ENCODE data around the gene UPF3B. TPM values are rescaled to one million over a fixed set of nuclear protein-coding genes. Genes with fewer than 3 reads are reported as not detected.
"Not testable (repeated sequence)": the region's sequence is repeated elsewhere in the genome, so short reads cannot be mapped to it uniquely, and the experiment has no call there.

Gene UPF3B
- total RNA-seq, 1 experiment from 2014 or later, result 6.2 TPM

DNA sequence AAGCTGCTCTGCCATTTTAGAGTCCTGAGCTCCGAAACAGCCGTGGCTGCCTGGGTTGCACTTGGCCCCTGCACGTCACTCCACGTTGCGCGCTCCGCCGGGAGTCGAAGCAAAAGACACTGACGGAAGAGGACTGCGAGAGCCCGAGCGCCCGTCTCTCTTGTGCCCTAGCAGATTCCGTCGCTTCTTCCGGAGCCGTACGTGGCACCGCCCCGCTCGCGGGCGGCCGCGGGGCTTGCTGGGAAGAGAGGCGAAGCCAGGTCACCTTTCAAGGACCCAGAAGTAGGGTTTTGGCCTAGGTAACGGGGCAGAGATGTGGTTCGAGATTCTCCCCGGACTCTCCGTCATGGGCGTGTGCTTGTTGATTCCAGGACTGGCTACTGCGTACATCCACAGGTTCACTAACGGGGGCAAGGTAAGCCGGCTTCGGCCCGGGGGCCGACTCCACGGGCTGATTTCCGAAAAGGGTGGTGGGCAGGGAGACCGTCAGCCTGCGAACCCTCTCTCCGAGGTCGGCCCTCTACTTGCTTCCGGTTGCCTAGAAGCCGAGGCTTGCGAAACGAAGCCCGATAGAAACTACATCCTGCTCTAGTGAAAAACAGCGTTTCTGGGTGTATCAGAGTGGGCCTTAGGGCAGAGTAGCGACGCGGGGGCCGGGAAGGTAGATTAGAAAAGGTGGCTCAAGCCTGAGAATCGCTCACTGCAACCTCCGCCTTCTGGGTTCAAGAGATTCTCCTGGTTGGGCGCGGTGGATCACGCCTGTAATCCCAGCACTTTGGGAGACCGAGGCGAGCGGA, 19.0 kb upstream of the UPF3B start, which contains the start of the genes NDUFA1 and RNF113A:
Gene NDUFA1 (plus strand): TSS at position 234 of the 797 bp plus-strand sequence. CDS start 80 bp downstream, at position 314.
Gene RNF113A (minus strand): TSS at position 135 of the 797 bp plus-strand sequence. CDS start 120 bp downstream, at position 15.
- peaks cover 9% of the 10 kb centered on the region; the same call in 1 of the 2 replicates for H3K36me3 ChIP-seq
- DNase-seq (ENCODE audit: low read depth in 1 of 2, low spot score in 2 of 2), result peak; percentile 81 to 83
- H3K27me3 ChIP-seq (replicated peaks), result no peaks in the 10 kb centered on the region

DNA sequence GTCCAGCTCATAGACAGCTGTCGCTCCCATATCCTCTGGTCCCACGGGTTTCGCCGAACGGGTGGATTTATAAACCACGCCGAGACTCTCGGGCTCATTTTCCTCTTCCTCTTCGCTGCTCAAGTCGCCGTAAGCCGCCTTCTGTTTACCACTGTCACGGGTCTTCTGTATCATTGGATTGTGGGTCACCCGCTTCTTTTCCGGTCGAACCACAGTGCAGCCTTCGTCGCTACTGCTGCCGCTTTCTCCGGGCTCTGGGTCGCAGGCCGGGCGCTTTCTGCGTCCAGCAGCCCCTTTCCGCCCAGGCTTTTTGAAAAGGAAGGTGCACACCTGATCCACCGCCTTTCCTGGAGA, 18.5 kb upstream of the UPF3B start:
- Histone ChIP-seq H3K4me1 (replicated peaks) (no peaks in the 10 kb centered on the region), H3K4me3 (peak overlapping the region; percentile 68), H3K36me3 (peaks cover 9% of the 10 kb centered on the region; the same call in 1 of the 2 replicates), H3K9me3 (replicated peaks) (no peaks in the 10 kb centered on the region), H3K27ac (peak overlapping the region; percentile 73), H3K27me3 (replicated peaks) (no peaks in the 10 kb centered on the region)
- DNase-seq (ENCODE audit: low read depth in 1 of 2, low spot score in 2 of 2), result no peak

More for the DNA sequence above, 19.0 kb upstream of the UPF3B start, which contains the start of the genes NDUFA1 and RNF113A:
- Histone ChIP-seq H3K4me3 (peak within 1 kb of the TSS; percentile 68), H3K4me1 (replicated peaks) (no peaks in the 10 kb centered on the region), H3K9me3 (replicated peaks) (no peaks in the 10 kb centered on the region), H3K27ac (peak within 1 kb of the TSS; percentile 73)

DNA sequence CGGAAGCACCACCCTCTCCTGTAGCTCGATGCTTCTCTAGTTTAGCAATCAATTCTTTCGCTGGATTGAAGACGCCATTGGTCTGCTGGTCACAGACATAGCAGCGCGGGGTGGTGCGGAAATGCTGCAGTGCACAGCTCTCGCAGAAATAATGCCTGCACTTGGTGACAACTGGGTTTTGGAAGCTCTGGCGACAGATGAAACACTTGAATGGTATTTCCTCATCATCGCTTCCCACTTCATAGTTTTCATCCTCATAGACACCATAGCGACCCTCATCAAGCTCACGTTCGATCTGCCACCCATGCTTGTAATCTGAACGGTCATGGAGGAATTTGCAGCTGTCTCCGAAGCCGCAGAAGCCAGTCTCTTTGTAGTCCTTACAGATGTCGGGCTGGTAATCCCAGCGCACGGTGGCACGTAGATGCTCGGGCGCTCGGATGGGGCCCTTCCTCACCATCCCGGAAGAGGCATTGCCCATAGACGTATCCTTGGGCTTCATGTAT, 17.9 kb upstream of the UPF3B start:
- DNase-seq (ENCODE audit: low read depth in 1 of 2, low spot score in 2 of 2), result peak in 1 of 2 experiments; percentile 32
- H3K27me3 ChIP-seq (replicated peaks), result no peaks in the 10 kb centered on the region
- H3K27ac ChIP-seq, result no peak overlapping the region; the same call in 1 of the 2 replicates
- peak overlapping the region; percentile 68 for H3K4me3 ChIP-seq
- H3K4me1 ChIP-seq (replicated peaks), result no peaks in the 10 kb centered on the region
- no peaks in the 10 kb centered on the region for H3K9me3 ChIP-seq (replicated peaks)
- H3K36me3 ChIP-seq, result peaks cover 7% of the 10 kb centered on the region; the same call in 1 of the 2 replicates

DNA sequence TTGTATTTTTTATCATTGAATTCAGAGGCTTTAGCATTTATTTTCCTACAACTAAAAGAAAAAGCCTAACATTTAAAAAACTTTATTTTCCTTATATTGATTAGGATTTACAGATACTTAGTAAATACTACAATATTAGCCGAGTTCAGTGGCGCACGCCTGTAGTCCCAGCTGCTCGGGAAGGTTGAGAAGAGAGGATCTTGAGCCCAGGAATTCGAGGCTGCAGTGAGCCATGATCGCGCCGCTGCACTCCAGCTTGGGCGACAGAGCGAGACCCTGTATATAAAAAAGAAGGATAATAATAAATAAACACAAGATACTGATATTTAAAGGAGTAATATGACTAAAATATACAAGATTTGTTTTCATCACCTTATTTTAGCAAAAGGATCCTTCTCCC, 681 bp upstream of the UPF3B start:
- Histone ChIP-seq H3K27ac (peak overlapping the region; percentile 14; the same call in 1 of the 2 replicates), H3K9me3 (replicated peaks) (no peaks in the 10 kb centered on the region)
- DNase-seq (ENCODE audit: low read depth in 1 of 2, low spot score in 2 of 2), result no peak

DNA sequence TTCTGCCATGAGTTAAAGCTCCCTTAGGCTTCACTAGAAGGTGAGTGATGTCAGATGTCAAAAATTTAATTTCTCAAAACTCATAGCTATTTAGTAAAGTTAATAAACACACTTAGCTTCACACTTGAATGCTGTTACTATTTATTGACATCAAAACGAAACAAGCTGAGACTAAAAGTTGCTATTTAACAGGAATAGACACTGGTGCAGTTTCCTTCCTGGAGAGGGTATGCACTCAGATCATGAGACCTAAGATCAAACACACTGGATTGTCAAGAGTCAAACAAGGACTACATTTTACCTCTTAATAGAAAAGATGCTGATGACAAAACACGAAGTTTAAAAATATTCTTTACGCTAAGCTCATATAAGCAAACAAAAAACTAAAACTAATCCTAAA, 18.9 kb downstream of the UPF3B start:
- Histone ChIP-seq H3K36me3 (peaks cover 14% of the 10 kb centered on the region), H3K4me3 (no peak overlapping the region), H3K27ac (no peak overlapping the region), H3K27me3 (replicated peaks) (no peaks in the 10 kb centered on the region), H3K4me1 (replicated peaks) (no peaks in the 10 kb centered on the region), H3K9me3 (replicated peaks) (no peaks in the 10 kb centered on the region)
- no peak for DNase-seq (ENCODE audit: low read depth in 1 of 2, low spot score in 2 of 2)

More for the DNA sequence above, 681 bp upstream of the UPF3B start:
- Histone ChIP-seq H3K36me3 (peaks cover 20% of the 10 kb centered on the region), H3K27me3 (replicated peaks) (no peaks in the 10 kb centered on the region), H3K4me1 (replicated peaks) (no peaks in the 10 kb centered on the region), H3K4me3 (peak overlapping the region; percentile 60)

DNA sequence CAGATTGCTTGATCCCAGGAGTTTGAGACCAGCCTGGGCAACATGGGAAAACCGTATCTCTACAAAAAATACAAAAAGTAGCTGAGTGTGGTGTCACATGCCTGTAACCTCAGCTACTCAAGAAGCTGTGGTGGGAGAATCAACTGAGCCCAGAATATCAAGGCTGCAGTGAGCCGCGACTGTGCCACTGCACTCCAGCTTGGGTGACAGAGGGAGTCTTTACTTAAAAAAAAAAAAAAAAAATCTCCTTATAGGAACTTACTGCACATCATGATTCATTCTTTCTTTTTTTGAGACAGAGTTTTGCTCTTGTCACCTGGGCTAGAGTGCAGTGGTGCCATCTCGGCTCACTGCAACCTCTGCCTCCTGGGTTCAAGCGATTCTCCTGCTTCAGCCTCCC, 24.3 kb downstream of the UPF3B start:
- H3K27ac ChIP-seq, result no peak overlapping the region
- peaks cover 7% of the 10 kb centered on the region; the same call in 1 of the 2 replicates for H3K36me3 ChIP-seq
- H3K27me3 ChIP-seq (replicated peaks), result no peaks in the 10 kb centered on the region
- 0 out of 2 replicates have a peak, but pooled peaks cover 3% of the 10 kb centered on the region for H3K4me1 ChIP-seq (replicated peaks)
- H3K4me3 ChIP-seq, result no peak overlapping the region
- H3K9me3 ChIP-seq (replicated peaks), result no peaks in the 10 kb centered on the region
- DNase-seq (ENCODE audit: low read depth in 1 of 2, low spot score in 2 of 2), result no peak

DNA sequence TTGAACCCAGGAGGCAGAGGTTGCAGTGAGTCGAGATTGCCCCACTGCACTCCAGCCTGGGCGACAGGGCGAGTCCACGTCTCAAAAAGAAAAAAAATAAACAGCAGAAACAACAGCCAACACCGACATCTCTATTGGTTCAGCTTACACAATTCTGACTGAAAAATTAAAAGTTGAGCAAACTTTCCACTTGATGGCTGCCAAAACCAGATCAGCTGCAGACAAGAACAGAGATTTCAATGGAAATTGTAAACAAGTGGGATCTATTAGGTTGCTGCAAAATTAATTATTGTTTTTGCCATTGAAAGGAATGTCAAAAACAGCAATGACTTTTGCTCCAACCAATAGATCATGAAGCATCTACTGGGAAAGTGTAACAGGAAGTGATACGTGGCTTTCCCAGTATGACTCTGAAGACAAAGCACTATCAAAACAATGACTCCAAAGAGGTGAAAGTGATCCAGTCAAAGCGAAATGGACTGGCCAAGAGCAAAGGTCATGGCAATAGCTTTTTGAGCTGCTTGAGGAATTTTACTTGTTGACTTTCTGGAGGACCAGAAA, 26.3 kb downstream of the UPF3B start:
- H3K4me3 ChIP-seq, result no peak overlapping the region
- DNase-seq (ENCODE audit: low read depth in 1 of 2, low spot score in 2 of 2), result peak in 1 of 2 experiments; percentile 8
- 0 out of 2 replicates have a peak, but pooled peaks cover 3% of the 10 kb centered on the region for H3K4me1 ChIP-seq (replicated peaks)
- no peaks in the 10 kb centered on the region for H3K9me3 ChIP-seq (replicated peaks)
- no peaks in the 10 kb centered on the region for H3K27me3 ChIP-seq (replicated peaks)
- no peaks in the 10 kb centered on the region for H3K36me3 ChIP-seq
- no peak overlapping the region for H3K27ac ChIP-seq

DNA sequence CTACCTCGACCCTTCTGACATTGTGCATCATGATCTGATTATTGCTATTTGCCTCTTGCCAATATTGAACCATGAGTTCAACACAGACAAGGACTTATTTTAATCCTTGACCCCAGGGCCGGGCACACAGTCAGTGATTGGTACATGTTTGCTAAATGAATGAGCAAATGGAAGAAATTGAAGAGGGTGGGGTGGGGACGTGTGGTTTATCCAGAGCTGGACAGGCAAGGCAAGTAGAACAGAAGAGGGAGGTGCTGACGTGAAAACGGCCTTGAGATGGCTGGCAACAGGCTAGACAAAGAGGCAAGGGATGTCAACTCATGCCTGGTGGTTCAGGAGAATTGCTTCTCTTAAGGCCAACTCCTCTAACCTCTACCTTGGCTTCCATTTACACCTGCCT, 28.5 kb downstream of the UPF3B start:
- H3K4me1 ChIP-seq (replicated peaks); H3K4me3 ChIP-seq; H3K36me3 ChIP-seq; H3K9me3 ChIP-seq (replicated peaks); DNase-seq (ENCODE audit: low read depth in 1 of 2, low spot score in 2 of 2); H3K27ac ChIP-seq; H3K27me3 ChIP-seq (replicated peaks): not testable (repeated sequence)

DNA sequence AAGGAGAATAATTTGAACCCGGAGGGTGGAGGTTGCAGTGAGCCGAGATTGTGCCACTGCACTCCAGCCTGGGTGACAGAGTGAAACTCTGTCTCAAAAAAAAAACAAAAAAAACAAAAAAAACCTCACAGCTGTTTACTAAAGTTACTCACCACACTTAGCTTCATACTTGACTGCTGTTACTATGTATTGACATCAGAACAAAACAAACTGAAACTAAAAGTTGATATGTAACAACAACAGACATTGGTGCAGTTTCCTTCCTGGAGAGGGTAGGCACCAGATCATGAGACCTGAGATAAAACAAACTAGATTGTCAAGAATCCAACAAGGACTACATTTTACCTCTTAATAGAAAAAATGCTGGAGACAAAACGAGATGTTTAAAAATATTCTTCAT, 31.1 kb downstream of the UPF3B start:
- not testable (repeated sequence) for H3K27ac ChIP-seq; H3K9me3 ChIP-seq (replicated peaks); H3K36me3 ChIP-seq; H3K27me3 ChIP-seq (replicated peaks); H3K4me3 ChIP-seq; H3K4me1 ChIP-seq (replicated peaks)
- DNase-seq (ENCODE audit: low read depth in 1 of 2, low spot score in 2 of 2), result peak in 1 of 2 experiments; percentile 20

DNA sequence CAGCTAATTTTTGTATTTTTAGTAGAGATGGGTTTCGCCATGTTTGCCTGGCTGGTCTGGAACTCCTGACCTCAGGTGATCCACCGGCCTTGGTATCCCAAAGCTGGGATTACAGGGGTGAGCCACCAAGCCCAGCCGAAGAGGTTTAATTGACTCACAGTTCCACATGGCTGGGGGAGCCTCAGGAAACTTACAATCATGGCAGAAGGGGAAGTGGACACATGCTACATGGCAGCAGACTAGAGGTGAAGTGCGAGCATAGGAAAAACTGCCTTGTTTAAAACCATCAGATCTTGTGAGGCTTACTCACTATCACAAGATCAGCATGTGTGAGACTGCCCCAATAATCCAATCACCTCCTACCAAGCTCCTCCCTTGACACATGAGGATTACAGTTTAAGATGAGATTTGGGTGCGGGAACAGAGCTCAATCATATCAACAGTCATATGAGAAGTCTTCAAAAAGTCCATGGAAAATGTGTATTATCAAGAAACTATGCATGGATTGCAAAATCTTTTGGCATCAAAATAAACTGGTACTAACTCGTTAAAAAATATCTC, 35.6 kb downstream of the UPF3B start:
- Histone ChIP-seq H3K27ac (no peak overlapping the region), H3K4me1 (replicated peaks) (no peaks in the 10 kb centered on the region), H3K9me3 (replicated peaks) (no peaks in the 10 kb centered on the region), H3K4me3 (no peak overlapping the region), H3K36me3 (no peaks in the 10 kb centered on the region), H3K27me3 (replicated peaks) (no peaks in the 10 kb centered on the region)
- DNase-seq (ENCODE audit: low read depth in 1 of 2, low spot score in 2 of 2), result no peak

DNA sequence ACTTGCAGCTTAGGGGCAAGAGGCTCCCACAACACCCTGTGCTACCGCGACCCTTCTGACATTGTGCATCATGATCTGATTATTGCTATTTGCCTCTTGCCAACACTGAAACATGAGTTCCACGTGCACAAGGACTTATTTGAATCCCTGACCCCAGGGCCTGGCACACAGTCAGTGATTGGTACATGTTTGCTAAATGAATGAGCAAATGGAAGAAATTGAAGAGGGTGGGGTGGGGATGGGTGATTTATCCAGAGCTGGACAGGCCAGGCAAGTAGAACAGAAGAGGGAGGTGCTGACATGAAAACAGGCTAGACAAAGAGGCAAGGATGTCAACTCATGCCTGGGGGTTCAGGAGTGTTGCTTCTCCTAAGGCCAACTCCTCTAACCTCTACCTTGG, 36.5 kb downstream of the UPF3B start:
- no peak overlapping the region for H3K4me3 ChIP-seq
- no peak overlapping the region for H3K27ac ChIP-seq
- H3K4me1 ChIP-seq (replicated peaks), result no peaks in the 10 kb centered on the region
- H3K27me3 ChIP-seq (replicated peaks), result no peaks in the 10 kb centered on the region
- H3K36me3 ChIP-seq, result no peaks in the 10 kb centered on the region
- no peak for DNase-seq (ENCODE audit: low read depth in 1 of 2, low spot score in 2 of 2)
- no peaks in the 10 kb centered on the region for H3K9me3 ChIP-seq (replicated peaks)

DNA sequence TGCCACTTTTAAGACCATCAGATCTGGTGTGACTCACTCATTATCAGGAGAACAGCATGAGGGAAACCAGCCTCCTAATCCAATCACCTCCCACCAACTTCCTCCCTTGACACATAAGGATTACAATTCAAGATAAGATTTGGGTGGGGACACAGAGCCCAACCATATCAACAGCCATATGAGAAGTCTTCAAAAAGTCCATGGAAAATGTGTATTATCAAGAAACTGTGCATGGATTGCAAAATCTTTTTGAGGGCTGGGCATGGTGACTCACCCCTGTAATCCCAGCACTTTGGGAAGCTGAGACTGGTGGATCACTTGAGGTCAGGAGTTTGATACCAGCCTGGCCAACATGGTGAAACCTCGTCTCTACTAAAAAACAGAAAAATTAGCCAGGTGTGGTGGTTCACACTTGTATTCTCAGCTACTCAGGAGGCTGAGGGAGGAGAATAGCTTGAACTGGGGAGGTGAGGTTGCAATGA, 43.5 kb downstream of the UPF3B start:
- H3K27ac ChIP-seq, result no peak overlapping the region
- no peaks in the 10 kb centered on the region for H3K36me3 ChIP-seq
- H3K27me3 ChIP-seq (replicated peaks), result no peaks in the 10 kb centered on the region
- no peaks in the 10 kb centered on the region for H3K9me3 ChIP-seq (replicated peaks)
- no peaks in the 10 kb centered on the region for H3K4me1 ChIP-seq (replicated peaks)
- DNase-seq (ENCODE audit: low read depth in 1 of 2, low spot score in 2 of 2), result no peak
- no peak overlapping the region for H3K4me3 ChIP-seq

DNA sequence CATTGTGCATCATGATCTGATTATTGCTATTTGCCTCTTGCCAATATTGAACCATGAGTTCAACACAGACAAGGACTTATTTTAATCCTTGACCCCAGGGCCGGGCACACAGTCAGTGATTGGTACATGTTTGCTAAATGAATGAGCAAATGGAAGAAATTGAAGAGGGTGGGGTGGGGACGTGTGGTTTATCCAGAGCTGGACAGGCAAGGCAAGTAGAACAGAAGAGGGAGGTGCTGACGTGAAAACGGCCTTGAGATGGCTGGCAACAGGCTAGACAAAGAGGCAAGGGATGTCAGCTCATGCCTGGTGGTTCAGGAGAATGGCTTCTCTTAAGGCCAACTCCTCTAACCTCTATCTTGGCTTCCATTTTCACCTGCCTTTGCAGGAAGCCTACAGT, 44.3 kb downstream of the UPF3B start:
- H3K36me3 ChIP-seq; H3K4me3 ChIP-seq; H3K4me1 ChIP-seq (replicated peaks); H3K27me3 ChIP-seq (replicated peaks); H3K9me3 ChIP-seq (replicated peaks); DNase-seq (ENCODE audit: low read depth in 1 of 2, low spot score in 2 of 2); H3K27ac ChIP-seq: not testable (repeated sequence)

DNA sequence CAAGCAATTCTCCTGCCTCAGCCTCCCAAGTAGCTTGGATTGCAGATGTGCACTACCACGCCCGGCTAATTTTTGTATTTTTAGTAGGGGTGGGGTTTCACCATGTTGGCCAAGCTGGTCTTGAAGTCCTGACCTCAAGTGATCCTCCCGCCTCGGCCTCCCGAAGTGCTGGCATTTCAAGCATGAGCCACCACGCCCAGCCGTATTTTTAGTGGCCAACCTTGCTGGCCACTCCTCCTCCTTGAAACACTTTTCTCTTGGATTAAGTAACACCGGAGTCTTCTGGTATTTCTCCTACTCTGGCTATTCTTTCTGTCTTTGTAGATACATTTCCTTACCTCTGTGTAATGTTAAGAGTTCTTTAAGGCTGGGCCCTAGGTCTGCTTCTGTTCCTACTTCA, 50.2 kb downstream of the UPF3B start:
- H3K27me3 ChIP-seq (replicated peaks), result no peaks in the 10 kb centered on the region
- no peaks in the 10 kb centered on the region for H3K9me3 ChIP-seq (replicated peaks)
- DNase-seq (ENCODE audit: low read depth in 1 of 2, low spot score in 2 of 2), result no peak
- no peaks in the 10 kb centered on the region for H3K4me1 ChIP-seq (replicated peaks)
- H3K27ac ChIP-seq, result no peak overlapping the region
- H3K36me3 ChIP-seq, result no peaks in the 10 kb centered on the region
- H3K4me3 ChIP-seq, result no peak overlapping the region
